Muscle of back (tissue), 11 donors: ENCODE data around the gene ANKS1B. TPM values are rescaled to one million over a fixed set of nuclear protein-coding genes. Genes with fewer than 3 reads are reported as not detected.
A peak's percentile ranks its signal among the peaks of the same experiment; 100 is the strongest.

Source experiments
- DNase-seq, 3 donors: peaks; one replicate each; pipeline versions ENCODE4 v3.0.0 to v3.0.0-alpha.2; 2013
- polyA plus RNA-seq, 10 donors: library from polyadenylated mRNA; unstranded; fragments of 120-200 nt; gene quantifications; one replicate each; pipeline ENCODE4 v1.2.1, GENCODE V29; 2013; ENCODE audit not compliant: insufficient read length in 10 of 10

Gene ANKS1B
- polyA plus RNA-seq, 10 donors, result 2.1 to 4.8 (median 3.1) TPM

DNA sequence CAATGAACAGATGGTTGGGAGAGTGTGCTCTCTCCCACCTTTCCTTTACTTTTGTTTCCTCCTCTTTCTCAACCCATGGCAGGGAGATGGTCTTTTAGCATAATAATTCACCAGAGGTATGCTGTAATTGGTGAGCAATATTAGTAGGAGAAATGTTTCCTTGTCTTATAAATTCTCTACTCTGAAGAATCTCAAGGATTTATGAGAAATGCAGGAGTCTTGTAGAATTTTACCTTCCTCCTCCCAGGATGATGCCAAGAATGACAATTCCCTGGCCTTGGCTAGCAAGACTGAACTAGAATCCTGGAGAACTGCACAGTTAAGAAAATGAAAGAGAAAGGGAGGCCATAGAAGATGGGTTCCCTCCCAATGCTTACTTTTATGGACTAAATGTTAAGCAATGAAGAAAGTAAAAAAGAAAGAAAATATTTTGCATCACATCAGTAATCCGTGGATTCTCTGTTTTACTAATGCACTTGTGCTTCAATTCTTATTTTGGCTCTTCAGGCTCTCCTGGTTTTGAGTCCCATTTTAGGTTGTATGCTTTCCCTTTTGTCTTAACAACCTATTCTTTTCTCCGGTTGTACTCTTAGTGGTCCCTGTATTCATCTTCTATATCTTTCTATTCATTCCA lies 530.1 kb downstream of the ANKS1B start:
- DNase-seq, result no peak

- DNase-seq, result no peak
These were observed 530.7 kb downstream of the ANKS1B start for GRCh38 chr12:99453836-99454538.

DNA sequence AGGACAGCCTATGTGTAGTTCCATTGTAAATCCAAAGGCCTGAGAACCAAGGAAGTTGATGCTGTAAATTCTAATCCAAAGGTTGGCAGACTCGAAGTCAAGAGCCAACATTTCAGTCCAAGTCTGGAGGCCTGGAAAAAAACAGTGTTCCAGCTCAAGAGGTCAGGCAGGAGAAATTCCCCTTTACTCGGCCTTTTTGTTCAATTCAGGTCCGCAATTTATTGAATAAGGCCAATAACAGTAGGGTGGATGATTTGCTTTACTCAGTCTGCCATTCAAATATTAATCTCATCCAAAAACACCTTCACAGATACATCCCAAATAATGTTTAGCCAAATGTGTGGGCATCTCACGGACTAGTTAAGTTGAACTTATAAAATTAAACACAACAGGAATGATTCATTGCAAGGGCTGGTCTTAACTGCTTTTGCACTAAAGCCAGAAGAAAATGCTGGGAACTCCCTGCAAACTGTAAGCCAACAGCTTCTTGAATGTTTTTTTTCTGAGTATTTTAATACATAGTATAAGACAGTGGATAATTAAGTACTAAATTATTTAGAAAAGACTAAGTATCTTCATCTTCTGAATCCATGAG lies 534.6 kb downstream of the ANKS1B start:
- no peak for DNase-seq

DNA sequence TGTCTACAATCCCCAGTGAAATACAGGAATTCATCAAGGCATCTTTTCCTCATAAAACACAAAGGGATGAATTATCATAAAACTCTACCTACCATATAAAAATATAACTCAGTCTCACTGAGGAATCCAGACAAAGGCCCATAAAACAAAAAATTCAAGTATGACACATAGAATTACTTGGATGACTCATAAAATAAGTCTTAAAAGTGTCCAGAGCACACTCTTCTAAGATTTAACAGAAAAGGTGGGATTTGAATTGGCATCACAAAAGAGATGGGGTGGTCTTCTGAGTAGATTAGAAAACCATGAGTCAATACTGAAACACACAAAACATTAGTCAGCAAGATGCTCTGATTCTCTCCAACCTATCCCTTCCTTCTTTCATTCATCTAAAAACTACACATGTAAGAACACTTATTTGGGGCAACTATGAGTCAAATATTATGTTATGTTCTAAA lies 539.8 kb downstream of the ANKS1B start:
- no peak for DNase-seq

DNA sequence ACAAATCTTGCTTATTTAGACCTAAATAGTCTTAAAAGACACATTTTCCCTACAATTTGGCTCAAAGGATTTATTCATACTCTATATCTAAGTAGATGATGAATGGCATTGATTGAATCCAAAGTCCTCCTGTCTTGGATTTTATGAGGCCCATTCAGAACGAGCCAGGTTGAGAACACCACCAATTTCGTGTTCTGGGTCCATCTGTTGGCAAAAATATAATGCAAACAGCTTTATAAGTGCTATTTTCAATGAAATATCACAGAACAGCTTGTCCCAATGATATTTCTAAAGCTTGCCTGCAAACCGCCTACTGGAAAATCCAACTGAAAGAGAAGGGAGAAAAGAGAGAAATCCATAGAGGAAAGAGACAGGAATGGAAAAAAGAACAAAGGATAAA lies 542.0 kb downstream of the ANKS1B start:
- DNase-seq, result no peak

DNA sequence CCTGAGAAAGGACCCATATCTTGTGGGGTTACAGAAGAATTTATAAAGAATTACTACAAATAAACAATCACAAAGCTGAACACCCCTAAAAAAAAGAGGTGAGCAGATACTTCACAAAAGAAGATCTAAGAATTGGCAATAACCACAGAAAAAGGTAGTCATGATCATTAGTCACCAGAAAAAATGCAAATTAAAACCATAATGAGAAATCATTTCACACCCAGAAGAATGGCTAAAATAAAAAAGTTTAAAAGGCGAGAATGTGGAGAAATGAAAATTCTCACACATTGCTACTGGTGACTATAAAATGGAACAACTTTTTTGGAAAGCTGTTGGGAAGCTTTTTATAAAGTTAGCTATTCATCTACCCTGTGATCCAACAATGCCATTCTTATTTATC lies 545.3 kb downstream of the ANKS1B start:
- no peak for DNase-seq

DNA sequence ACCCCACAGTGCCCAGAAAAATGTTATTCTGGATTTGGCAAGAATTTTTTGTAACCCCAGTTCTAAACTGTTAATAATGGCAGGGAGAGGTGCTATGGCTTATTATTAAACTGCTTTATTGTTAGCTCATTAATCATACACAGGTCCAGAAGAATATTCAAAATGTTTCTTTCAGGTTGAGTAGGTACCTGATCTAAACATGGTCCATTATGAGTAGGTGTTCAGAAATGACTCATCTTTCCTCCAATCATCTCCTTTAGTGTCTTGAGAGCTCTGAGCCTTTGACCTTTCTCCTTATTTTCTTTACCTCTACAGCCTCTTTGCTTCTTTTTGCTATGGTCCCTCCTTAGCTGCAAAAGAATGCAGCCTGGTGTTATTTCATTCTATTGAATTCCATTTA lies 548.2 kb downstream of the ANKS1B start:
- DNase-seq, result no peak

- DNase-seq, result no peak
These were observed 549.5 kb downstream of the ANKS1B start for GRCh38 chr12:99435095-99435791.

DNA sequence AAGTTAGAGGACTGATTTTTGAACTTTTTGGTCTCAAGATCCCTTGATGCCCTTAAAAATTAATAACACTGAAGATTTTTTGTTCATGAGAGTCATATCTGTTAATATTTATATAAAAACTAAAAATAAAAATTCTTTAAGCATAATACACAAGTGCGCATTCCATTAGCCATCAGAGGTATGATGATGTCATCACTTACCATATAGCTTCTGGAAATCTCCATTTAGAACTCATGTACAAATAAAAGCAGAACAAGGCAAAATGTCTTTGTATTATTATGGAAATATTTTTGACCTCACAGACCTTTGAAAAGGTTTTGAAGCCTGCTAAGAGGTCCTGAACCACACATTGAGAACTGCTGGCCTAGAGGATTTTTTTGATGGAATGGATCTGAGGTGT lies 551.6 kb downstream of the ANKS1B start:
- DNase-seq, result no peak

- no peak for DNase-seq
These were observed 553.5 kb downstream of the ANKS1B start for GRCh38 chr12:99431203-99431602.

DNA sequence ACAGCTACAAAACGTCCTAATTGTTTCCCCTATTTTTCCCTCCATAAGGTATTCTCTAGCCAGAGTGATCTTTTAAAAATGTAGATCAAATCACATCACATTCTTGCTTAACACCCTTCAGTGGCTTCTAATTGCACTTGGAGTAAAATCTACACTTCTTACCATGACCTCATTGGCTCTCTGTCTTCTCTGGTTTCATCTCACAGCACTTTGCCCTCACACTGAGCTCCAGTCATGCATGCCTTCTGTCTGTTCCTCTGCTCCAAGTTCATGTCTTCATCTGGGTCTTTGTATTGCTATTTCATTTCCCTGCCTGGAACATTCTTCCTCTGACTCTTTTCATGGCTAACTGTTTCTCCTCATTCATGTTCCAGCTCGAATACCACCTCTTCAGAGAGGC lies 557.6 kb downstream of the ANKS1B start:
- no peak for DNase-seq

GRCh38 chr12:99418379-99418778 lies 566.4 kb downstream of the ANKS1B start:
- DNase-seq, result no peak

GRCh38 chr12:99413751-99414150 lies 571.0 kb downstream of the ANKS1B start:
- no peak for DNase-seq

DNA sequence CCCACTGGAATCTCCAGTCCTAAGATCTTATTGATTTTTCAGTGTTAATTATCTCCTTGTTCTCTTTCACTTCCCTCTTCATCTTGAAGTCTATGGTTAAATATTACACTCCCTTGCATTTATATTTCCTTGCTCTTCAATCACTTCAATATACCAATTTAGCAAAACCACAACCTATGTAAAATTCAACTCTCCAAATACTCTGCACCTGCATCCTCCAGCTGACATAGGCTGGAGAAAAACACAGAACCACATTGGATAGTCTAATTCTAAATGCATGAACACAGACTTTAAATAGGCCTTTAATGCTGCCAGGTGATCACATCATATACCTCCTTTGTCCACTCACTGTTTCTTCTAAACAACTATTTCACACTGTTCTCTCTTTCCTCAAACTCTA lies 591.0 kb downstream of the ANKS1B start:
- no peak for DNase-seq

- no peak for DNase-seq
These were observed 592.5 kb downstream of the ANKS1B start for GRCh38 chr12:99392091-99392850.

DNA sequence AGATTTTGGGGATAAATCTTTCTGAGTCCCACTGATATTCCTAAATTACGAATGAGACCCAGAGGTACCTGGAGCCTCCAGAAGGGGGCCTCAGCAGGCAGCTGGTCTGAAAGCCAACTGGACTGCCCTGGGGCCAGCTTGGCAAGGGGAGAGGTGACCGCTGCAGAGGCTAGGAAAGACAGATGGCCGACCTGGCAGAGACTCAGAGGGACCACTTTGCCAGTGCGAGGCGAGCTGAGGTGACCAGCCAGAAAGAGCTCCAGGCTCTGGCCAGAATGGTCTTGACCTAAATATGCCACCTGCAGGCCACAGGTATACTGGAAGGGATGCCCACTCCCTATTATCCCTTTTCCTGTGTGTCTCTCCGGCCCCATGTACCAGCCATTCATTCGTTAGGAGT lies 594.0 kb downstream of the ANKS1B start:
- DNase-seq, result no peak

DNA sequence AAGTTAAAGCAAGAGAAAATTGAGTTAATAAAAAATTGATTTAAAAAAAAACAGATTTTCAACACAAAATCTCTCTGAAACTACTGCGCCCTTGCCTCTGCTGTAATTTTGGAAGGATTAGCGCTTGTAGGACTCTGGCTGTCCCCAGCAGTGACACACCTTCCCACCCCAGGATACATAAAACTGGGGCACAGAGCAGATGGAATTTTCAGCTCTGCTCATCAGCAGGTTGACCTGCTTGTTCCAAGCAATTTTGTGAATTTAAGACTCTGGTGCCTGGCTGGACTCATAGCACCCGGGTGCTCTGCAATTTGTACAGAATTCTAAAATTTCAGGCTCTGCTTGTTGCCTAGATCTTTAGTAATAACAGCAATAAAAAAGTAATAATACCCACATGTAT lies 595.0 kb downstream of the ANKS1B start:
- DNase-seq, result no peak

- DNase-seq, result peak in 1 of 3 donors; percentile 14
These were observed 596.0 kb downstream of the ANKS1B start for GRCh38 chr12:99388671-99389195.

DNA sequence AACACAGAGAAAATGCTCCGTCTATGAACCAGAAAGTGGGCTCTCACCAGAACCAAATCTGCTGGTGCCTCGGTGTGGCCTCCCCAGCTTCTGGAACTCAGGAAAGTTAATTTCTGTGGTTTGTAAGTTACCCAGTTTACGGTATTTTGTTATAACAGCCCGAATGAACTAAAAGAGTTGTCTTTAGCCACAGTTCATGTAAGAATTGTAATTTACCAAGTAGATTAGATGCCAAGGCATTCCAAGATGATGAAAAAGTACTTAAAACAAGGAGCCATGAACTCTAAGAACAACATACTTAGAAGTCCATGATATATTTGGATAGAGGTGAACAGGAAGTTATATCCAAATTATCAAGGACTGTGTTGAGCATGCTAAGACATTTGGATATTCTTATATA lies 597.1 kb downstream of the ANKS1B start:
- DNase-seq, result no peak

DNA sequence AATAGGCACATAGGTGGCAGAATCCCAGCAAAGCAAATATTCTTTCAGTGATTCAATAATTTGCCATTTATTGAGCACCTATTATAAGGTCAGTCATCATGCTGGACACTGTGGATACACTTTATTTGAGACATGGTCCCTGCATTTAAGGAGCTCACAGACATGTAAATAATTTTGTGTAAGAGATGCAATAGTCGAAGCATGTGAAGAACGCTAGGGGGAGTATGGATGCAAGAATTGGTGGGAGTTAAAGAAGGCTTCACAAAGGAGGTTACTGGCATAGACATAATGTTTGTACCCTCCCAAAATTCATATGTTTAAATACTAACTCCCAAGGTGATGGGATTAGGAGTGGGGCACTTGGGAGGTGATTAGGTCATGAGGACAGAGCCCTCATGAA lies 597.8 kb downstream of the ANKS1B start:
- no peak for DNase-seq

GRCh38 chr12:99383258-99383657 lies 601.5 kb downstream of the ANKS1B start:
- DNase-seq, result no peak

DNA sequence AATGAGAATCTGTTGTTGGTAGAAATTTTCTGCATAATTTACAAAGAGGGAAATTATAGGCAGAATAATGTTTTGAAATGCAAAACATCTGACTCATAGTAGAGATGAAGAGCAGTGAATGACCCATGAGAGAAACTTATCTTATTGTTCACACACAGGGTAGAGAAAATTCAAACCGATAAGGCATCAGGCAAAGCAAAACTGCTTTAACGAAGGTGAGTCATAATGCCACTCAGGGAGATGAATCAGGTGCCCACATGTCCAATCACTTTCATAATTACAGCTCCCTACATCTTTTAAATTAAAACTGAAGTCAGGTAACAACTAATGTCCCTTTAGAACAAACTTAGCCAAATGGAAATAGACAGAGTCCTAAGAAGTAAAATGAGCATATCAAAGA lies 602.7 kb downstream of the ANKS1B start:
- DNase-seq, result no peak
